OCI-LY7 (cell line): ENCODE data around the gene SRRM5. TPM values are rescaled to one million over a fixed set of nuclear protein-coding genes. Genes with fewer than 3 reads are reported as not detected.

Experiments used
- BruUV-seq: library from RNA; stranded (reverse); fragments of 400-500 nt; replicated peaks from 2 replicates; lab custom pipeline; 2021; lab: Mats Ljungman, UMichigan
- CTCF ChIA-PET: fragments of 300-600 bp; sonication (Branson Sonifier 250); formaldehyde crosslinking; loops from one replicate; lab custom pipeline; 2022; ENCODE audit warnings: antibody characterized with exemption; ENCODE audit not compliant: unreplicated experiment; lab: Charles Lee
- POLR2A ChIA-PET: fragments of 300-600 bp; sonication (Branson Sonifier 250); formaldehyde crosslinking; loops from one replicate; lab custom pipeline; 2022; ENCODE audit warnings: antibody characterized with exemption; lab: Charles Lee
- DNase-seq: peaks from one replicate; pipeline ENCODE4 v3.0.0-alpha.2; 2015; ENCODE audit warnings: low spot score
- H2AFZ ChIP-seq: fragments of 200-600 bp; sonication (generic), shearing (Covaris generic); 2 replicates; pipeline ENCODE4 v1.6.1; 2014; ENCODE audit warnings: mild to moderate bottlenecking, antibody characterized with exemption, low read length, moderate library complexity
- H3K27ac ChIP-seq: fragments of 200-600 bp; sonication (generic); 2 replicates; pipeline ENCODE4 v1.5.1; 2014; ENCODE audit warnings: mixed run types, low read depth, mild to moderate bottlenecking, moderate library complexity, low read length, inconsistent platforms; ENCODE audit not compliant: poor library complexity, severe bottlenecking
- H3K36me3 ChIP-seq: fragments of 200-600 bp; sonication (generic); 2 replicates; pipeline ENCODE4 v1.6.1; 2014; ENCODE audit warnings: mild to moderate bottlenecking, antibody characterized with exemption, low read length, moderate library complexity, mixed read lengths; ENCODE audit not compliant: insufficient read depth
- H3K4me1 ChIP-seq: fragments of 200-600 bp; sonication (generic); 2 replicates; pipeline ENCODE4 v1.5.1; 2014; ENCODE audit warnings: mild to moderate bottlenecking, low read length; ENCODE audit not compliant: insufficient read depth, poor library complexity, severe bottlenecking
- H3K4me2 ChIP-seq: fragments of 200-600 bp; sonication (generic); 2 replicates; pipeline ENCODE4 v1.6.1; 2014; ENCODE audit warnings: mild to moderate bottlenecking, low read length
- H3K4me3 ChIP-seq: fragments of 200-600 bp; sonication (generic); 2 replicates; pipeline ENCODE4 v1.5.1; 2014; ENCODE audit warnings: mild to moderate bottlenecking, low read depth, low read length; ENCODE audit not compliant: poor library complexity, severe bottlenecking
- H3K79me2 ChIP-seq: fragments of 200-600 bp; sonication (generic); 2 replicates; pipeline ENCODE4 v1.6.1; 2016; ENCODE audit warnings: low read depth, mild to moderate bottlenecking, low read length, moderate library complexity, mixed read lengths; ENCODE audit not compliant: insufficient read depth
- H3K9me2 ChIP-seq: fragments of 200-600 bp; sonication (generic); 2 replicates; pipeline ENCODE4 v1.6.1; 2016; ENCODE audit warnings: mild to moderate bottlenecking, low read length, mixed read lengths; ENCODE audit not compliant: insufficient read depth
- H3K9me3 ChIP-seq: fragments of 200-600 bp; sonication (generic); 2 replicates; pipeline ENCODE4 v1.6.1; 2014; ENCODE audit warnings: mild to moderate bottlenecking, mixed run types, low read length, mixed read lengths
- H4K20me1 ChIP-seq: fragments of 200-600 bp; sonication (generic); 2 replicates; pipeline ENCODE4 v1.6.1; 2014; ENCODE audit warnings: mild to moderate bottlenecking, antibody characterized with exemption, low read length, moderate library complexity, mixed read lengths; ENCODE audit not compliant: insufficient read depth
- CTCF ChIP-seq: fragments of 200-600 bp; sonication (generic); conservative IDR thresholded peaks from 2 replicates; pipeline ENCODE4 v1.5.1; 2014; ENCODE audit warnings: mild to moderate bottlenecking, antibody characterized with exemption, low read length, moderate library complexity, mixed read lengths
- EZH2phosphoT487 ChIP-seq: fragments of 200-600 bp; sonication (generic); IDR thresholded peaks from 2 replicates; pipeline ENCODE4 v1.6.1; 2018; ENCODE audit warnings: low read depth, borderline replicate concordance, mild to moderate bottlenecking, mixed run types, antibody characterized with exemption, low read length, moderate library complexity, mixed read lengths
- intact Hi-C: fragments of 100-400 bp; cut with micrococcal nuclease; formaldehyde crosslinking; loops from one replicate; pipeline ENCODE4 v1.10.0; 2022; ENCODE audit not compliant: unreplicated experiment
- total RNA-seq, 2 experiments: library from RNA; depleted of rRNA in 1 of 2; stranded (reverse); fragments of >200 nt in 1 of 2; shearing (Covaris generic) in 1 of 2; gene quantifications; 2 replicates each; pipeline ENCODE4 v1.2.3, GENCODE V29; 2014 to 2022

The SRRM5 gene
- total RNA-seq, 2 experiments from 2014 or later: 0.61 to 0.73 TPM

GRCh38 chr19:43591904-43592772, 19.8 kb upstream of the SRRM5 start:
- Histone ChIP-seq H3K9me2 (no peaks in the 10 kb centered on the region), H3K36me3 (peaks cover 5% of the 10 kb centered on the region; the same call in 1 of the 2 replicates), H3K9me3 (no peaks in the 10 kb centered on the region), H3K4me2 (no peak overlapping the region), H3K79me2 (peaks cover 13% of the 10 kb centered on the region), H3K27ac (no peak overlapping the region), H2AFZ (no peak overlapping the region), H3K4me3 (no peak overlapping the region), H4K20me1 (no peaks in the 10 kb centered on the region), H3K4me1 (peaks cover 8% of the 10 kb centered on the region)
- BruUV-seq: no TSS peak
- intact Hi-C loops: loop anchor here (10.0 kb wide), 2 partner anchors 57 to 147 kb away; partner anchors contain the start of gene ZNF575
- CTCF ChIA-PET: no interaction called here
- DNase-seq: no peak
- TF ChIP-seq EZH2phosphoT487 (no peak), CTCF (no peak)
- POLR2A ChIA-PET: no interaction called here

GRCh38 chr19:43592800-43593350, 19.0 kb upstream of the SRRM5 start:
- Histone ChIP-seq H3K27ac (no peak overlapping the region), H3K79me2 (peaks cover 20% of the 10 kb centered on the region), H2AFZ (no peak overlapping the region), H3K4me2 (no peak overlapping the region), H3K9me3 (no peaks in the 10 kb centered on the region), H3K4me1 (peaks cover 14% of the 10 kb centered on the region), H3K36me3 (peaks cover 5% of the 10 kb centered on the region; the same call in 1 of the 2 replicates), H3K4me3 (no peak overlapping the region), H4K20me1 (no peaks in the 10 kb centered on the region), H3K9me2 (no peaks in the 10 kb centered on the region)
- ChIA-PET POLR2A (no interaction called here), CTCF (interaction anchor here (0.9 kb wide), 1 partner anchor 37 kb away, joined by 4 read pairs; no protein-coding TSS in a partner anchor)
- DNase-seq: no peak
- TF ChIP-seq EZH2phosphoT487: no peak
- no peak for TF ChIP-seq CTCF
- no TSS peak for BruUV-seq
- intact Hi-C loops: loop anchor here (10.0 kb wide), 2 partner anchors 58 to 148 kb away; partner anchors contain the start of gene ZNF575
